ENCODE measurements around the gene INTS11.
"Not testable (repeated sequence)": the region's sequence is repeated elsewhere in the genome, so short reads cannot be mapped to it uniquely, and the experiment has no call there.

INTS11 gene

GRCh38 chr1:1329304-1330210 lies 5.1 kb upstream of the INTS11 start:
- DNase-seq: no peak

DNA sequence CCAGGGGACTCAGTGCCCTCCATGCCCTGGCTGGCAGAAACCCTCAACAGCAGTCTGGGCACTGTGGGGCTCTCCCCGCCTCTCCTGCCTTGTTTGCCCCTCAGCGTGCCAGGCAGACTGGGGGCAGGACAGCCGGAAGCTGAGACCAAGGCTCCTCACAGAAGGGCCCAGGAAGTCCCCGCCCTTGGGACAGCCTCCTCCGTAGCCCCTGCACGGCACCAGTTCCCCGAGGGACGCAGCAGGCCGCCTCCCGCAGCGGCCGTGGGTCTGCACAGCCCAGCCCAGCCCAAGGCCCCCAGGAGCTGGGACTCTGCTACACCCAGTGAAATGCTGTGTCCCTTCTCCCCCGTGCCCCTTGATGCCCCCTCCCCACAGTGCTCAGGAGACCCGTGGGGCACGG lies 3.8 kb upstream of the INTS11 start:
- no peak for DNase-seq

GRCh38 chr1:1327291-1327690 lies 2.8 kb upstream of the INTS11 start:
- no peak for DNase-seq

GRCh38 chr1:1326075-1326605 lies 1.7 kb upstream of the INTS11 start:
- no peak for DNase-seq

DNA sequence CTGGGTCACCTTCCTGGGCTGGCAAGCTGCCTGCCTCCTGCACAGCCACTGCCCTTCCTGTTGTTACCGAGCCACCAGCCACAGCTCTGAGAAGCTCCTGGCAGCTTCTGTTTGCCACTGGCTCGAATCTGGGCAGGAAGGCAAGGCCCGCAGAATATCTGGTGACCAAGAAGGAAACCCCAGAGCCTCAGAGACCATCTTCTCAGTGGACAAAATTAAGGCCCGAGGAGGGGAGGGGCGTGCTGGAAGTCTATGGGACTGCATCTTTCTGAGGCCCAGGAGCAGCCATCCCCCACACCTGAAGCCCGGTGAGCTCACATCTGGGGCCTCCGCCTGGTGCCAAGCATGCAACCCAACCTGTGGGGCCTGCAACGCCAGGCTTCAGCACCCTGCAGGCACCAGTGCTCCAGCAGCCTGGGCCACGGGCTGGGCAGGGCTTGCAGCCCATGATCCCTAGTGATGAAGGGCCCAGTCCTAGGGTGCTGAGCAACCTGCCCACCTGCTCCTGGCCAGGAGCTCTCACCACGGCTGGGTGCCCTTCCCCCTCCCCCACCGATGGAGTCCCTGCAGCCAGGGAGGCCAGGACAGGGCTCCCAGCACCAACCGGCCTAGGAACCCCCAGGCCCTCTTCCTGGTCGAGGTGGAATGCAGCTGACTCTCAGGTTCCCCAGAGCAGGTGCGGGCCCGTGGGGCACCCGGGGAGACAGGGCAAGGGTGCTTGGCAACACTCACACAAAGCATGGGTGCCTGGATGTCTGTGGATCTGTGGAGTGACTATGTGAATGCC lies 1.0 kb upstream of the INTS11 start:
- DNase-seq: no peak

GRCh38 chr1:1324084-1324523 lies 356 bp downstream of the INTS11 start:
- DNase-seq: no peak

GRCh38 chr1:1322952-1323351 lies 1.5 kb downstream of the INTS11 start:
- DNase-seq: no peak

GRCh38 chr1:1322418-1322817 lies 2.0 kb downstream of the INTS11 start:
- DNase-seq: no peak

GRCh38 chr1:1321477-1321876 lies 3.0 kb downstream of the INTS11 start:
- no peak for DNase-seq

DNA sequence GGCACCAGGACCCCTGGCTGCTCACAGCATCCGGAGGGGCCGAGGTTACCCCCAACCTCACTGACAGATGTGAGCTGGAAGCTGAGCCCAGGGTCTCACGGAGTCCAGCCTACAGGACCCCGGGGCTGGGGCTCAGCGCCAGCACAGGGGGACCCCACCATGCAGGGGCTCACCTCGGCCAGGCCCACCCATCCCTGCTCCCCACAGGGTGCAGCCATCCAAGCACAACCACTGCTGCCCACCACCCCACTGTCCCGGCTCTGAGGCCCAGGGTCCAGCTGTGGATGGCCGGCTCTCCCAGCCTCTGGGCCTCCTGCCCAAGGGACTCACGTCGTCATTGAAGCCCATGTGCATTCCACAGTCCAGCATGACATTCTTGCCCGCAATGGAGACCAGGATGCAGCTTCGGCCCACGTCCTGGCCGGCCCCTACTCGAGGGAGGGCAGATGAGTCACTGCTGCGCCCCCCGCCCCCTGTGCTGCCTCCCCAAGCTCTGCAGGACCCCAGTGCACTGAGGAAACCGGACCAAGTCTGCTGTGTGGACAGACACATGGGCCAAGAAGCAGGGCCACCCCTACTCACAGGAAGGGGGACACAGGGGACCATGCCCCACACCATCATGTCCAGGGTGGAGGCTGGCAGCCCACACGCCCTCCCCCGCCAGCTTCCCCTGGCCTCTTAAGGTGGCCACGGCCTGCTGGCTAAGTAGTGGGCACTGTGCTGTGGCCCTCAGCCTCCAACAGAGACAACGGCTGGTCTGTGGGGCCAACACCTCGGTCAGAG lies 3.6 kb downstream of the INTS11 start:
- DNase-seq: no peak

DNA sequence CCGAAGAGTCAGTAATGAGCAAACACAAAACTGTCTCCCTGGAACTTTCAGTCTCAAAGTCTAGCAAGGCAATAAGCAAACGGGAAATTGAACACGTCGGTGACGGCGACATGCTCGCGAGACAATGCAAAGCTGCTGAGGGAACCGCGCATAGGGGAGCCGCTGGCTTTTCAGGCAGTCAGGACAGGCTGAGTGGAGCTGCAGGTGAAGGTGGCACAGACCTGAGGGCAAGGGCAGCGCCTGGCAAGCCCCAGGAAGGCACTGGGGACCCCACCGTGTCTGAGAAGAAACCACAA lies 4.9 kb downstream of the INTS11 start:
- DNase-seq: no peak

GRCh38 chr1:1318777-1319645 lies 5.4 kb downstream of the INTS11 start:
- no peak for DNase-seq

GRCh38 chr1:1318131-1318652 lies 6.3 kb downstream of the INTS11 start:
- peak; percentile 78 for DNase-seq

DNA sequence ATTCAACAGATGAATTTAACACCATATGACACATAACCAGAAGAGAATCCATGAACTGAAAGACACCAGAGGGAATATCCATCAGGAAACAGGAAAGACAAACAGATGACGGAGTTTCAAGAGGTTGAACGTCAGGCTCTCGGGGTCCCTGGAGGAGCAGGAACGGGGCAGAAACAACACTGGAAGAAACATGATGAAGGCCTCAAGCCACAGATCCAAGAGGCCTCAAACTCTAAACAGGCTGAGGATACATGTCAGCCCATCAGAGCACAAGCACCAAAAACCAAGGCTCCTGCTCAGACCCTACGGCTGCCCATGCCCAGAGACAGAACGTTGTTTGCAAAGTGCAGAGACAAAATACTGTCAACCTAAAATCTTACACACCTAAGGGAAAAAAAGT lies 7.0 kb downstream of the INTS11 start:
- DNase-seq: no peak

DNA sequence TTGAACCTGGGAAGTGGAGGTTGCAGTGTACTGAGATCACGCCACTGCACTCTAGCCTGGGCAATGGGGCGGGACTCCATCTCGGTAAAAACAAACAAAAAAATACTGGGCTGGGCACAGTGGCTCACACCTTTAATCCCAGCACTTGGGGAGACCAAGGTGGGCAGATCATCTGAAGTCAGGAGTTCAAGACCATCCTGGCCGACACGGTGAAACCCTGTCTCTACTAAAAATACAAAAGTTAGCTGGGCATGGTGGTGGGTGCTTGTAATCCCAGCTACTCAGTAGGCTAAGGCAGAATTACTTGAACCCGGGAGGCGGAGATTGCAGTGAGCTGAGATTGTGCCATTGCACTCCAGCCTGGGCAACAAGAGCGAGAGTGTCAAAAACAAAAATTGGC lies 8.3 kb downstream of the INTS11 start:
- DNase-seq: not testable (repeated sequence)

DNA sequence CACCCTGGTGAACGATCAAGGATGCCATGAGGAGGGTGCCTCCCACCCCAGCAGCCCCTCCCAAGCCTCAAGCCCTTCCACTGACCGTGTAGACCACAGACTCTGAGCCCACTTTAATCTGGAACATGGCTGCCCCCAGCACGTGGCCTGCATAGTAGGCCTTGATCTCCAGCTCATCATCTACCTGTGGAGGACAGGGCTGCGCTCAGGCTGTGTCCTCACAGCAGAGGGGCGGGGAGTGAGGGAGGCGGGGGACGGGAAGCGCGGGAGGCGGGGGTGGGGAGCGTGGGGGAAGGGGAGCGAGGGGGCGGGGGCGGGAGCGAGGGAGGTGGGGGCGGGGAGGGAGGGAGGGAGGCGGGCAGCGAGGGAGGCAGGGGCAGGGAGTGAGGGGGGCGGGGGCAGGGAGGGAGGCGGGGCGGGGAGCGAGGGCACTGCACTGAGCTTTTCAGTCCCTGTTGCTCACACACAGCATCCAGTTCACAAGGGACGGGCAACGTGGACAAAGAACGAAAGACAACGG lies 9.0 kb downstream of the INTS11 start:
- no peak for DNase-seq

DNA sequence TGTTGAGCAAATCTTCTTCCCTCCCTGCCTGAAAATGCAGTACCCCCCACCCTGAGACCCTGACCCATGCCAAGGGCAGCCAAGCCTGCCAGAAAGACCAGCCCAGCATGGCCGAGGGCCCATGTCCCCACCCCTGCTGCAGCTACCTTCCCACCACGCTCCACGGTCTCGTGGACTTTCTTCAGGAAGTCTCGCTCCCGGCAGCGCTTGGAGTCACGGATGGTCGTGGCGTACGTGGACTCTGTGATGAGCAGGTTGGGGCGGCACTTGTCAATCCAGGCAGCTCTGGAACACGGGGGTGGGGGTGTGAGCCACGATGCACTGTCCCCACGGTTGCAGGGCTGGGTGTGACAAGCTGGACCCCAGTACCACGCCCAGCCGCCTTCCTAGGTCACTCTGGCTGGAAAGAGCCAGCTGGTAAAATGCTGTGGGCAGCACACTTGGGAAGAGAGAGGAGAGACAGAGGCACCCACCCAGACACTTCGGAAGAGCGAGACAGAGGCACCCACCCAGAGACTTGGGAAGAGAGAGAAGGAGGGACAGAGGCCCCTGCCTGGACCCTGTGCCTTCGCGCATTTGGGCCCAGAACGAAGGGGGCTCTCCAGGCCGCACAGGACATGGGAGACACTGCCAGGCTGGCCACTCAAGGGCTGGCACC lies 9.7 kb downstream of the INTS11 start:
- no peak for DNase-seq

GRCh38 chr1:1314237-1314586 lies 10.2 kb downstream of the INTS11 start:
- no peak for DNase-seq

DNA sequence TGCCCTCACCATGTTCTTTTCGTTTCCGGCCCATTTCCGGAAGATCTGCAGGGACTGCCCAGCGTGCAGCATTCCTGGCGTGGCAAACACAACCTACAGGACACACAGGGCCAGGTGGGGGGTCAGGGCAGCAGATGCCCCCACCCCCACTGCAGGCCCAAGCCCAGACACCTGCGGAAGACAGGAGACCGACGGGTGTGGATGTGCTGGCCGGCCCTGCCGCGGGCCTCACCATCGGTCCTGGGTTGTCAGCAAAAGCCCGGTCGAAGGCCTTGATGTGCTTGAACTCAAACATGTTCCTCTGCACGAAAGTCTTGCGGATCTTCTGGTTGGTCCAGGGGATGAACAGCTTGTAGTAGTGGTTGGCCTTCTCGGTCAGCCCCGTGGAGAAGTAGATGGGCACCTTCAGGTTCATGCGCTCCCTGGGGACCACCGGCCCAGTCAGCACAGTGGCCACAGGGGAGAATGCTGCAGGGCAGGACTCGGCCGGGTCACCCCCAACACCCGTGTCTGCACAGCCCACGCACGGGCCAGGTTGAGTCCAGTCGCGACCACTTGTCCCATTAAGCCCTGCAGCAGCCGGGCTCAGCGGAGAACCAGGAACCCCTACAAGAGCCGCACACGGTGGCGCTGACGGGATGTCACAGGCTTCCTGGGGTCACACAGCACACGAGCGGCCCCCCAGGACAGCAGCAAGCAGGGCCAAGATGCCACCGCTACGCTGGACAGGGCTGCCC lies 10.8 kb downstream of the INTS11 start:
- DNase-seq: no peak

All from right forelimb (tissue), 1 donor.